ENCODE results near the gene SEMA3F. TPM values are rescaled to one million over a fixed set of nuclear protein-coding genes. Genes with fewer than 3 reads are reported as not detected.

Gene SEMA3F
- total and polyA plus RNA-seq, 10 of the 15 experiments (the other 5 are each of a cell fraction or from before 2014, with no cell fraction given), result 0.08 to 0.28 (median 0.12) TPM; not detected in 6

- TF ChIP-seq SMARCA5 (IDR thresholded peaks at IDR 0.05) (no peak), GABPA (IDR thresholded peaks at IDR 0.05; ENCODE audit: low read depth) (no peak), BRCA1 (IDR thresholded peaks at IDR 0.05; ENCODE audit: low read depth, low read length) (no peak), MXI1 (IDR thresholded peaks at IDR 0.05; ENCODE audit: low read depth, low read length) (no peak), RCOR1 (conservative IDR thresholded peaks at IDR 0.05; ENCODE audit: low read depth, low read length) (no peak), SMC3 (IDR thresholded peaks at IDR 0.05; ENCODE audit: borderline replicate concordance, low read length) (no peak), JUND (IDR thresholded peaks at IDR 0.05; ENCODE audit: low read depth, low read length) (no peak), NRF1 (conservative IDR thresholded peaks at IDR 0.05; ENCODE audit: low read depth, low read length) (no peak), MEF2A (IDR thresholded peaks at IDR 0.05; ENCODE audit: insufficient read depth, low read depth, low read length) (no peak), ZBTB40 (IDR thresholded peaks at IDR 0.05; ENCODE audit: borderline replicate concordance) (no peak)
- TF ChIP-seq, protein P1, sequence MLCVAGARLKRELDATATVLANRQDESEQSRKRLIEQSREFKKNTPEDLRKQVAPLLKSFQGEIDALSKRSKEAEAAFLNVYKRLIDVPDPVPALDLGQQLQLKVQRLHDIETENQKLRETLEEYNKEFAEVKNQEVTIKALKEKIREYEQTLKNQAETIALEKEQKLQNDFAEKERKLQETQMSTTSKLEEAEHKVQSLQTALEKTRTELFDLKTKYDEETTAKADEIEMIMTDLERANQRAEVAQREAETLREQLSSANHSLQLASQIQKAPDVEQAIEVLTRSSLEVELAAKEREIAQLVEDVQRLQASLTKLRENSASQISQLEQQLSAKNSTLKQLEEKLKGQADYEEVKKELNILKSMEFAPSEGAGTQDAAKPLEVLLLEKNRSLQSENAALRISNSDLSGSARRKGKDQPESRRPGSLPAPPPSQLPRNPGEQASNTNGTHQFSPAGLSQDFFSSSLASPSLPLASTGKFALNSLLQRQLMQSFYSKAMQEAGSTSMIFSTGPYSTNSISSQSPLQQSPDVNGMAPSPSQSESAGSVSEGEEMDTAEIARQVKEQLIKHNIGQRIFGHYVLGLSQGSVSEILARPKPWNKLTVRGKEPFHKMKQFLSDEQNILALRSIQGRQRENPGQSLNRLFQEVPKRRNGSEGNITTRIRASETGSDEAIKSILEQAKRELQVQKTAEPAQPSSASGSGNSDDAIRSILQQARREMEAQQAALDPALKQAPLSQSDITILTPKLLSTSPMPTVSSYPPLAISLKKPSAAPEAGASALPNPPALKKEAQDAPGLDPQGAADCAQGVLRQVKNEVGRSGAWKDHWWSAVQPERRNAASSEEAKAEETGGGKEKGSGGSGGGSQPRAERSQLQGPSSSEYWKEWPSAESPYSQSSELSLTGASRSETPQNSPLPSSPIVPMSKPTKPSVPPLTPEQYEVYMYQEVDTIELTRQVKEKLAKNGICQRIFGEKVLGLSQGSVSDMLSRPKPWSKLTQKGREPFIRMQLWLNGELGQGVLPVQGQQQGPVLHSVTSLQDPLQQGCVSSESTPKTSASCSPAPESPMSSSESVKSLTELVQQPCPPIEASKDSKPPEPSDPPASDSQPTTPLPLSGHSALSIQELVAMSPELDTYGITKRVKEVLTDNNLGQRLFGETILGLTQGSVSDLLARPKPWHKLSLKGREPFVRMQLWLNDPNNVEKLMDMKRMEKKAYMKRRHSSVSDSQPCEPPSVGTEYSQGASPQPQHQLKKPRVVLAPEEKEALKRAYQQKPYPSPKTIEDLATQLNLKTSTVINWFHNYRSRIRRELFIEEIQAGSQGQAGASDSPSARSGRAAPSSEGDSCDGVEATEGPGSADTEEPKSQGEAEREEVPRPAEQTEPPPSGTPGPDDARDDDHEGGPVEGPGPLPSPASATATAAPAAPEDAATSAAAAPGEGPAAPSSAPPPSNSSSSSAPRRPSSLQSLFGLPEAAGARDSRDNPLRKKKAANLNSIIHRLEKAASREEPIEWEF (IDR thresholded peaks at IDR 0.05; ENCODE audit: insufficient replicate concordance, low read depth, low read length), result no peak
These were observed 27.1 kb upstream of the SEMA3F start (continued) for GRCh38 chr3:50128001-50128400.
